AG04450 (cell line): ENCODE measurements around the gene NTNG1. TPM values are rescaled to one million over a fixed set of nuclear protein-coding genes. Genes with fewer than 3 reads are reported as not detected.

Experiments
- CTCF ChIA-PET: fragments of 300-600, 350-600 bp; formaldehyde crosslinking; extraction: SDS; loops from one replicate; lab custom pipeline; 2022; ENCODE audit warnings: antibody characterized with exemption, inconsistent platforms; lab: Charles Lee
- POLR2A ChIA-PET: fragments of 350-600 bp; formaldehyde crosslinking; extraction: SDS; loops from one replicate; lab custom pipeline; 2021; ENCODE audit warnings: antibody characterized with exemption, inconsistent platforms; lab: Yijun Ruan, JAX
- DNase-seq: peaks from one replicate; pipeline ENCODE4 v3.0.0-alpha.2; 2011; ENCODE audit warnings: low read depth, low spot score
- H3K27ac ChIP-seq: one replicate; pipeline ENCODE4 v1.5.1; 2012; ENCODE audit warnings: low read depth, low read length, control low read depth
- H3K27me3 ChIP-seq: one replicate; pipeline ENCODE4 v1.6.0; 2012; ENCODE audit warnings: low read length; ENCODE audit not compliant: control insufficient read depth, insufficient read depth
- H3K4me3 ChIP-seq: 2 replicates; pipeline ENCODE4 v1.5.1; 2011; ENCODE audit warnings: mild to moderate bottlenecking, low read depth, low read length, control low read depth
- H3K9me3 ChIP-seq: 2 replicates; pipeline ENCODE4 v1.5.1; 2012; ENCODE audit warnings: low read length; ENCODE audit not compliant: control insufficient read depth, insufficient read depth
- CTCF ChIP-seq: IDR thresholded peaks from 2 replicates; pipeline ENCODE4 v1.5.1; 2011; ENCODE audit warnings: low read depth, low read length, control low read depth, inconsistent platforms
- polyA plus RNA-seq: library from polyadenylated mRNA; depleted of rRNA; stranded (reverse); fragments of >200 nt; gene quantifications from 2 replicates; pipeline ENCODE4 v1.2.3, GENCODE V29; 2011

NTNG1 gene
- polyA plus RNA-seq, 1 experiment = 0.32 TPM

GRCh38 chr1:107252271-107252670 is 111.4 kb downstream of the NTNG1 start:
- POLR2A ChIA-PET = no interaction called here
- H3K27ac ChIP-seq = no peak overlapping the region
- no peaks in the 10 kb centered on the region for H3K9me3 ChIP-seq
- no peak overlapping the region for H3K4me3 ChIP-seq
- H3K27me3 ChIP-seq = no peaks in the 10 kb centered on the region
- CTCF ChIA-PET = no interaction called here
- no peak for TF ChIP-seq CTCF
- DNase-seq = no peak

- ChIA-PET POLR2A (no interaction called here), CTCF (interaction anchor here (1.4 kb wide), 1 partner anchor 23 kb away, joined by 6 read pairs; no protein-coding TSS in a partner anchor)
- no peak overlapping the region for H3K27ac ChIP-seq
- H3K4me3 ChIP-seq = no peak overlapping the region
- no peak for DNase-seq
- H3K9me3 ChIP-seq = no peaks in the 10 kb centered on the region
- no peaks in the 10 kb centered on the region for H3K27me3 ChIP-seq
- TF ChIP-seq CTCF = no peak
These were observed 113.5 kb downstream of the NTNG1 start for GRCh38 chr1:107254306-107254705.

GRCh38 chr1:107255469-107255868 is 114.6 kb downstream of the NTNG1 start:
- no peaks in the 10 kb centered on the region for H3K27me3 ChIP-seq
- no peak overlapping the region for H3K27ac ChIP-seq
- POLR2A ChIA-PET = no interaction called here
- no peak for TF ChIP-seq CTCF
- no peak for DNase-seq
- CTCF ChIA-PET = no interaction called here
- H3K9me3 ChIP-seq = no peaks in the 10 kb centered on the region
- no peak overlapping the region for H3K4me3 ChIP-seq

GRCh38 chr1:107262467-107263286 is 121.8 kb downstream of the NTNG1 start:
- POLR2A ChIA-PET = no interaction called here
- TF ChIP-seq CTCF = no peak
- Histone ChIP-seq H3K4me3 (no peak overlapping the region), H3K27me3 (no peaks in the 10 kb centered on the region), H3K9me3 (no peaks in the 10 kb centered on the region), H3K27ac (no peak overlapping the region)
- CTCF ChIA-PET = no interaction called here
- DNase-seq = no peak

GRCh38 chr1:107263291-107263915 is 122.6 kb downstream of the NTNG1 start:
- H3K27ac ChIP-seq = no peak overlapping the region
- CTCF ChIA-PET = no interaction called here
- POLR2A ChIA-PET = no interaction called here
- TF ChIP-seq CTCF = no peak
- H3K27me3 ChIP-seq = no peaks in the 10 kb centered on the region
- no peak overlapping the region for H3K4me3 ChIP-seq
- DNase-seq = no peak
- H3K9me3 ChIP-seq = no peaks in the 10 kb centered on the region
